Chondrocyte (in vitro differentiated cells): ENCODE measurements around the gene ATG7. TPM values are rescaled to one million over a fixed set of nuclear protein-coding genes. Genes with fewer than 3 reads are reported as not detected.

Experiments
- DNase-seq: peaks from one replicate; pipeline ENCODE4 v3.0.0; 2021; ENCODE audit warnings: mixed read lengths, low spot score
- H3K27ac Mint-ChIP-seq: one replicate; pipeline ENCODE4 v1.8.0; 2021; ENCODE audit warnings: mild to moderate bottlenecking, moderate library complexity, mixed read lengths; ENCODE audit not compliant: unreplicated experiment
- H3K27me3 Mint-ChIP-seq: 2 replicates; pipeline ENCODE4 v1.8.0; 2021; ENCODE audit warnings: low read depth, mixed read lengths
- H3K36me3 Mint-ChIP-seq: 2 replicates; pipeline ENCODE4 v1.8.0; 2021; ENCODE audit warnings: low read depth, mixed read lengths
- H3K4me1 Mint-ChIP-seq: 2 replicates; pipeline ENCODE4 v1.8.0; 2021; ENCODE audit warnings: low read depth, mild to moderate bottlenecking, mixed read lengths
- H3K4me3 Mint-ChIP-seq: one replicate; pipeline ENCODE4 v1.8.0; 2021; ENCODE audit warnings: mild to moderate bottlenecking, moderate library complexity, mixed read lengths; ENCODE audit not compliant: unreplicated experiment
- H3K9me3 Mint-ChIP-seq: 2 replicates; pipeline ENCODE4 v1.8.0; 2021; ENCODE audit warnings: low read depth, mixed read lengths
- CTCF ChIP-seq: fragments of 200-600 bp; sonication (generic); IDR thresholded peaks from 2 replicates; pipeline ENCODE4 v1.5.0; 2021; ENCODE audit warnings: antibody characterized with exemption, mild to moderate bottlenecking, moderate library complexity
- total RNA-seq: library from RNA; stranded (reverse); gene quantifications from 3 replicates; pipeline ENCODE4 v1.2.1, GENCODE V29; 2021

The ATG7 gene
- total RNA-seq, 1 donor from 2014 or later: 27.4 TPM

DNA sequence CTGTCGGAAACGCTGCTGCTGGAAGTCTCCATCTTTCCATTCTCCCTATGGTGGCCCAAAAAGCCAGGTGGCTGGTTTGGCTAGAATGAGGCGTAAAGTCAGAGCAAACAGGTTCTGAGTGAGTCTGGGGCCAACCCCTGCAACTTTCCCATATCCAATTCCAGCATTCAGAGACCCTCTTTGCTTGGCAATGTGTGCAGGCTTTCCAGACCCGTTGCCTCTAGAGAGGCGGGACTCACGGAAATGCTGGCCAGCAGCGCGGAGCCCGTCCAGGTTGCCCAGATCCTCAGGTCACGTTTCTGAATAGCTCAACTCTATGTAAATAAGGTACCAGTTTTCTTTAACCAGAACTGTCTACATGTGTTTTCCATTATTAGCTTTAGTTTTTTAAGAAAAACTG is 303.5 kb downstream of the ATG7 start:
- Mint-ChIP-seq H3K27me3 (no peaks in the 10 kb centered on the region), H3K4me3 (peak overlapping the region; percentile 31), H3K36me3 (peaks cover 33% of the 10 kb centered on the region), H3K4me1 (peaks cover 74% of the 10 kb centered on the region), H3K27ac (peak overlapping the region; percentile 93), H3K9me3 (no peaks in the 10 kb centered on the region)
- no peak for DNase-seq
- TF ChIP-seq CTCF: no peak

DNA sequence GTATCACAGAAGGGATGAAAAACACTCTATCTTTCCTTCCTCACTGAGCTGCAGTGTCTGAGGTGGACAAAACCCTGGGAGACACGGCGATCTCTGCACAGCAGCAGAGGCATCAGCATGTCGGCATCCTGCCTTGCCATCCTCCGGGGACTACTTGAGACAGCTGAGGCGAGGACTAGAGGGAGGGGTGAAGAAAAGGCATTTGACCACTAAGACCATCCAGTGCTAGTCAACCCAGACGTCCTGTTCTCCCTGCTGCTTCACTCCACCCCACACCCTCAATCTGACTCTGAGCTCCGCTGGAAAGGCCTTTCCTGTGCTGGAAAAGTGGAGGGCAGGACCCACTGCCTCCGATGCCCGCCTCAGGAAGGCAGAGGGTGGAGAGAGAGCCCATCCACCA is 304.3 kb downstream of the ATG7 start:
- Mint-ChIP-seq H3K4me1 (peaks cover 74% of the 10 kb centered on the region), H3K27me3 (no peaks in the 10 kb centered on the region), H3K27ac (peak overlapping the region; percentile 93), H3K4me3 (no peak overlapping the region), H3K9me3 (no peaks in the 10 kb centered on the region), H3K36me3 (peaks cover 31% of the 10 kb centered on the region)
- DNase-seq: no peak
- TF ChIP-seq CTCF: no peak

DNA sequence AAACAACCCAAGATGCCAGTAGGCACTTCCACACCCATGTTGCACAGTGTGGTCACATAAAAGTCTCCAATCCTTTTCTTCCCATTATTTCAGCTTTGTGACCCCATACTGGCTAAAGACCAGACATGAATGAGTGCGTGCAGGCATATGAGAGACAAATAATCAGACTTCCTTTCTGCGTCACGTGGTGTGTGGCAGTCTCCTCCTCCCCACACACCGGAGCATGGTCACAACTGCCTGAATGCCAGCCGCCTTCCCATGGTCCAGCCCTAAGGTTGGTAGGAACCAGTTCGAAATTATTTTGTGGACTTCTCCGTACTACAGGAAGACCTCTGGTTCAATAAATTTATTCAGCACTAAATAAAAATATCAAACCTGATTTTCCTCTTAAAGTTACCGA is 306.0 kb downstream of the ATG7 start:
- TF ChIP-seq CTCF: no peak
- Mint-ChIP-seq H3K4me3 (no peak overlapping the region), H3K27me3 (no peaks in the 10 kb centered on the region), H3K4me1 (peaks cover 85% of the 10 kb centered on the region), H3K9me3 (no peaks in the 10 kb centered on the region), H3K36me3 (peaks cover 24% of the 10 kb centered on the region), H3K27ac (no peak overlapping the region)
- DNase-seq: no peak

DNA sequence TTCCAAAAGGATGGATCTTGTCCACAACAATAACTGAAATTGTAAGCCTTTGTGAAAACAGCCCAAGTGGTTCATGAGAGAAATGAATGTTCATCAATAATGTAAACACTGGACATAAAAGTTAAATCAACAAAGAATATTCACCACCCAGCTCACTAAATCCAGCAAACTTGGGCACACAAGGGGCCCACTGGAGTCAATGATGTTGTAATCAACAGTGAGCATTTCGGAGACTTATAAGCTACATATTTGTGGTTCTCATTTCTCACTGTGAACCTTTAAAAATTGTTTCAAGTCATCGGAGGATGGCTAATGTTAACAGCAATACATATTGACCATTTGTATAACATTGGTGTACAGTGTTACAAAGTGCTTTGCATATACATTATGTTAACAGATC is 308.4 kb downstream of the ATG7 start:
- peaks cover 90% of the 10 kb centered on the region for H3K4me1 Mint-ChIP-seq
- H3K9me3 Mint-ChIP-seq: no peaks in the 10 kb centered on the region
- H3K4me3 Mint-ChIP-seq: no peak overlapping the region
- H3K36me3 Mint-ChIP-seq: peaks cover 12% of the 10 kb centered on the region
- no peak for DNase-seq
- H3K27me3 Mint-ChIP-seq: no peaks in the 10 kb centered on the region
- H3K27ac Mint-ChIP-seq: peak overlapping the region; percentile 87
- no peak for TF ChIP-seq CTCF

GRCh38 chr3:11581237-11582190 is 309.3 kb downstream of the ATG7 start:
- TF ChIP-seq CTCF: no peak
- H3K27ac Mint-ChIP-seq: peak overlapping the region; percentile 91
- no peaks in the 10 kb centered on the region for H3K27me3 Mint-ChIP-seq
- H3K9me3 Mint-ChIP-seq: no peaks in the 10 kb centered on the region
- peak overlapping the region; percentile 60 for H3K4me3 Mint-ChIP-seq
- H3K36me3 Mint-ChIP-seq: peaks cover 16% of the 10 kb centered on the region
- H3K4me1 Mint-ChIP-seq: peaks cover 90% of the 10 kb centered on the region
- no peak for DNase-seq
